Ramos (cell line): ENCODE results near the gene KRT3.
"Not testable (repeated sequence)": the region's sequence is repeated elsewhere in the genome, so short reads cannot be mapped to it uniquely, and the experiment has no call there.

Experiments
- in situ Hi-C: fragments of 300-500 bp; cut with MboI; formaldehyde crosslinking; loops from one replicate; pipeline ENCODE4 v1.14.3; 2022; ENCODE audit warnings: low sequenced_read_pairs; ENCODE audit not compliant: unreplicated experiment

The KRT3 gene

GRCh38 chr12:52799505-52800211 is 3.7 kb upstream of the KRT3 start:
- in situ Hi-C loops, result no loop called here

GRCh38 chr12:52798671-52799504 is 3.0 kb upstream of the KRT3 start:
- in situ Hi-C loops, result no loop called here

- in situ Hi-C loops, result no loop called here
These were observed 2.2 kb upstream of the KRT3 start for GRCh38 chr12:52798003-52798670.

- in situ Hi-C loops, result no loop called here
These were observed 1.6 kb upstream of the KRT3 start for GRCh38 chr12:52797529-52797894.

GRCh38 chr12:52796839-52797528 is 1.1 kb upstream of the KRT3 start:
- in situ Hi-C loops, result no loop called here

GRCh38 chr12:52796429-52796794 is 495 bp upstream of the KRT3 start:
- in situ Hi-C loops, result no loop called here

GRCh38 chr12:52795332-52795674 is 614 bp downstream of the KRT3 start:
- in situ Hi-C loops, result not testable (repeated sequence)

- in situ Hi-C loops, result no loop called here
These were observed 1.2 kb downstream of the KRT3 start for GRCh38 chr12:52794479-52795331.

GRCh38 chr12:52792185-52793029 is 3.5 kb downstream of the KRT3 start:
- in situ Hi-C loops, result no loop called here

GRCh38 chr12:52791271-52792184 is 4.4 kb downstream of the KRT3 start:
- in situ Hi-C loops, result no loop called here

GRCh38 chr12:52790427-52791270 is 5.3 kb downstream of the KRT3 start:
- in situ Hi-C loops, result no loop called here

GRCh38 chr12:52789637-52790426 is 6.1 kb downstream of the KRT3 start:
- in situ Hi-C loops, result no loop called here

- in situ Hi-C loops, result no loop called here
These were observed 6.9 kb downstream of the KRT3 start for GRCh38 chr12:52788876-52789636.

- in situ Hi-C loops, result no loop called here
These were observed 7.6 kb downstream of the KRT3 start for GRCh38 chr12:52788192-52788875.
